Stimulated activated CD4-positive, alpha-beta T cell treated with anti-CD3 and anti-CD28 coated beads, Interleukin-15, amount 100 ng/mL, for 1 hour (primary cell): ENCODE measurements around the gene PARM1.
"Not testable (repeated sequence)": the region's sequence is repeated elsewhere in the genome, so short reads cannot be mapped to it uniquely, and the experiment has no call there.

Experiments used
- DNase-seq, 2 donors: peaks; one replicate each; pipeline ENCODE4 v3.0.0-alpha.2; 2020; ENCODE audit warnings: low read depth in 1 of 2, low spot score in 1 of 2

PARM1 gene

GRCh38 chr4:74982546-74983252, 49.8 kb downstream of the PARM1 start:
- no peak for DNase-seq

- no peak for DNase-seq
Measured at GRCh38 chr4:74983253-74983635, 50.3 kb downstream of the PARM1 start.

- DNase-seq: no peak
Measured at GRCh38 chr4:74990276-74990875, 57.5 kb downstream of the PARM1 start.

- not testable (repeated sequence) for DNase-seq
Measured at GRCh38 chr4:74994436-74994835, 61.5 kb downstream of the PARM1 start.

- no peak for DNase-seq
Measured at GRCh38 chr4:74996996-74997395, 64.1 kb downstream of the PARM1 start.

- no peak for DNase-seq
Measured at GRCh38 chr4:74997948-74998729, 65.2 kb downstream of the PARM1 start.

GRCh38 chr4:74999714-75000309, 66.9 kb downstream of the PARM1 start:
- no peak for DNase-seq

- no peak for DNase-seq
Measured at GRCh38 chr4:75001871-75002270, 69.0 kb downstream of the PARM1 start.

- no peak for DNase-seq
Measured at GRCh38 chr4:75002381-75002780, 69.5 kb downstream of the PARM1 start.

- DNase-seq: no peak
Measured at GRCh38 chr4:75003979-75004378, 71.1 kb downstream of the PARM1 start.

GRCh38 chr4:75004755-75005668, 72.1 kb downstream of the PARM1 start:
- DNase-seq: no peak

- DNase-seq: no peak
Measured at GRCh38 chr4:75005727-75006126, 72.8 kb downstream of the PARM1 start.

- no peak for DNase-seq
Measured at GRCh38 chr4:75007891-75008290, 75.0 kb downstream of the PARM1 start.

GRCh38 chr4:75009138-75009537, 76.2 kb downstream of the PARM1 start:
- no peak for DNase-seq

GRCh38 chr4:75011131-75011795, 78.3 kb downstream of the PARM1 start:
- no peak for DNase-seq

GRCh38 chr4:75015627-75016026, 82.7 kb downstream of the PARM1 start:
- DNase-seq: no peak

- DNase-seq: no peak
Measured at GRCh38 chr4:75016472-75016871, 83.6 kb downstream of the PARM1 start.

GRCh38 chr4:75018811-75019479, 86.0 kb downstream of the PARM1 start:
- no peak for DNase-seq

- no peak for DNase-seq
Measured at GRCh38 chr4:75025431-75025830, 92.5 kb downstream of the PARM1 start.
